Epithelial cell of esophagus (primary cell): ENCODE data around the gene ITGB1BP1.

Source experiments
- DNase-seq: peaks from one replicate; pipeline ENCODE4 v3.0.0; 2010; ENCODE audit warnings: low read depth
- H3K4me3 ChIP-seq: 2 replicates; pipeline ENCODE4 v1.5.1; 2011; ENCODE audit warnings: mild to moderate bottlenecking, low read length, control low read depth
- CTCF ChIP-seq: IDR thresholded peaks from 2 replicates; pipeline ENCODE4 v1.5.1; 2011; ENCODE audit warnings: low read depth, mild to moderate bottlenecking, low read length, control low read depth, inconsistent platforms; ENCODE audit not compliant: insufficient read depth; ENCODE audit errors: missing control alignments

ITGB1BP1 gene, protein sequence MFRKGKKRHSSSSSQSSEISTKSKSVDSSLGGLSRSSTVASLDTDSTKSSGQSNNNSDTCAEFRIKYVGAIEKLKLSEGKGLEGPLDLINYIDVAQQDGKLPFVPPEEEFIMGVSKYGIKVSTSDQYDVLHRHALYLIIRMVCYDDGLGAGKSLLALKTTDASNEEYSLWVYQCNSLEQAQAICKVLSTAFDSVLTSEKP

DNA sequence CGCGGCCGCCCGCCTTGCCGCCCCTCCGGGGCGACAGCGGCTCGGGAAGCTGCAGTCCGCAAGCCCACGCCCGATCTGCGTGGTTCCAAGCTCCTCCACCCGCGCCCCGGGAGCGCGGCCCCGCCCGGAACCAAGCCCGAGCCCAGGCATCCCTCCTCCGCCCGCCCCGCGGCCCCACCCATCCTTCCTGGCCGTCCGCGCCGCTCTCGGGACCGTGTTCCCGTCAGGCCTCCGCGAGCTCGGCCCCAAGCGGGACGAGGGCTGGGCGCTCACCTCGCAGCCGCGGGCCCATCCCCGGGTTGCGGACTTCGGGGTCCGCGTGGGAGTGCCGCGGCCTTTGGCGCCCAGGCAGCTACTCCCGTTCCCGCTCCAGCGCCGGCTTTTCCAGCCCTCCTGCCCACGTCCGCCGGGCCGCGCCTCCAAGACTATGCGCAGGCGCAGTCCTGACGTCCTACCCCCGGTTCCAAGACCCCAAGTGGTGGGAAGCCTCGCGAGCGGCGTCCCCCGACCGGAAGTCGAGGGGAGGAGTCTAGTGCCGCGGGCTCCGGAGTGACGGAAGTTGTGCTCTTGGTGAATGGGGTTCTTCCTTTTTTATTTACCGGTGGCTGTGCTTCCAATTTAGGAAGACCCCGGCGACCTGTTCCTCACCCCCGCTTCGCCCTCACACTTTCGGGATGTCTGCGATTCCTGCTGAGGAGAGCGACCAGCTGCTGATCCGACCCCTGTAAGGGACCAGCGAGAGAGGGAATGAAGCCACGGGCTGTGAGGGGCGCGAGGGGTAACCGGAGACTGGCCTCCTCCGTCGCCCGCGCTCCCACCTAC, at the start of gene ITGB1BP1, which contains the start of gene CPSF3:
TSS of gene ITGB1BP1 (minus strand) at position 429 of the 822 bp plus-strand sequence. CDS start 4,831 bp downstream, outside the sequence.
TSS of gene CPSF3 (plus strand) at position 555 of the 822 bp plus-strand sequence. CDS start at position 675, 120 bp downstream.
- peak within 1 kb of the TSS; percentile 98 for H3K4me3 ChIP-seq
- TF ChIP-seq CTCF = no peak
- DNase-seq = peak; percentile 98

DNA sequence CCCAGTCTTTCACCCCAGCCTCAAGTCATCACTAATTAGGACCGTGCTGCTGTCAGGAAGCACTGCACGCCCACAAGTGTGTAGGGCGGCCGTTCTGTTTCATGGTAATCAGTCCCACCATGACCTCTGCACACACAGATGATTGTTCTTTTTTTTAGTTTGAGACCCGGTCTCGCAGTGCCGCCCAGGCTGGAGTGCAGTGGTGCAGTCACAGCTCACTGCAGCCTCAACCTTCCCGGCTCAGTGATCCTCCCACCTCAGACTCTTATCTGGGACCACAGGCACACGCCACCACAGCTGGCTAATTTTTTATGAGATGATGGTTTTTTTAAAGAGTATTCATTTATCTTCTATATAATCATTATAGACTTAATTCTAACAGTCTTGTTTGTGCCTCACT, 49.2 kb upstream of the ITGB1BP1 start:
- TF ChIP-seq CTCF = no peak
- no peak for DNase-seq
- H3K4me3 ChIP-seq = no peak overlapping the region

GRCh38 chr2:9471206-9471605, 47.9 kb upstream of the ITGB1BP1 start:
- no peak for DNase-seq
- H3K4me3 ChIP-seq = no peak overlapping the region
- TF ChIP-seq CTCF = no peak

DNA sequence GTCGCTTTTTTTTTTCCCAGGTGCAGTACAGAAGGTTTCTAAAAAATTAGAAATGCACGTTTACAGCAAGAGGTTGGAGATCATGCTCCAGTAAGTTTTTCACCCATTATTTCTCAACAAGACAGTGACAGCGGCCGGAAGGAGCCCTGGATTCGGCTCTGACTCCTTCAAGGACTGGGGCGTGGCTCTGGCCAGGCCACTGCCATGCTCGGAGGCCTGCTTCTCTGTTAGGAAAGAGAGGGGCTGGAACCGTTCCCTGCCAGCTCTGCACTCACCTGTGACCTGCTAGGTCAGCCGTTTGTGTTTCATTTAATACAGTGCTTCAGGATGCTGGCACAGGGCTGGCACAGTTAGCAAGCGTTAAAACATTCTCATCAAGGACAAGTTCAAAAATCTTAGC, 44.4 kb upstream of the ITGB1BP1 start:
- no peak overlapping the region for H3K4me3 ChIP-seq
- no peak for DNase-seq
- no peak for TF ChIP-seq CTCF

GRCh38 chr2:9466147-9466683, 42.9 kb upstream of the ITGB1BP1 start:
- DNase-seq = no peak
- TF ChIP-seq CTCF = no peak
- no peak overlapping the region for H3K4me3 ChIP-seq

GRCh38 chr2:9465170-9465569, 41.8 kb upstream of the ITGB1BP1 start:
- no peak overlapping the region for H3K4me3 ChIP-seq
- DNase-seq = no peak
- no peak for TF ChIP-seq CTCF
